ENCODE data around the gene FAM117A. TPM values are rescaled to one million over a fixed set of nuclear protein-coding genes. Genes with fewer than 3 reads are reported as not detected.

Gene FAM117A
- total and polyA plus RNA-seq, 2 of the 8 experiments (the other 6 are each of a cell fraction or from before 2014, with no cell fraction given): 28.4 to 45.7 TPM

DNA sequence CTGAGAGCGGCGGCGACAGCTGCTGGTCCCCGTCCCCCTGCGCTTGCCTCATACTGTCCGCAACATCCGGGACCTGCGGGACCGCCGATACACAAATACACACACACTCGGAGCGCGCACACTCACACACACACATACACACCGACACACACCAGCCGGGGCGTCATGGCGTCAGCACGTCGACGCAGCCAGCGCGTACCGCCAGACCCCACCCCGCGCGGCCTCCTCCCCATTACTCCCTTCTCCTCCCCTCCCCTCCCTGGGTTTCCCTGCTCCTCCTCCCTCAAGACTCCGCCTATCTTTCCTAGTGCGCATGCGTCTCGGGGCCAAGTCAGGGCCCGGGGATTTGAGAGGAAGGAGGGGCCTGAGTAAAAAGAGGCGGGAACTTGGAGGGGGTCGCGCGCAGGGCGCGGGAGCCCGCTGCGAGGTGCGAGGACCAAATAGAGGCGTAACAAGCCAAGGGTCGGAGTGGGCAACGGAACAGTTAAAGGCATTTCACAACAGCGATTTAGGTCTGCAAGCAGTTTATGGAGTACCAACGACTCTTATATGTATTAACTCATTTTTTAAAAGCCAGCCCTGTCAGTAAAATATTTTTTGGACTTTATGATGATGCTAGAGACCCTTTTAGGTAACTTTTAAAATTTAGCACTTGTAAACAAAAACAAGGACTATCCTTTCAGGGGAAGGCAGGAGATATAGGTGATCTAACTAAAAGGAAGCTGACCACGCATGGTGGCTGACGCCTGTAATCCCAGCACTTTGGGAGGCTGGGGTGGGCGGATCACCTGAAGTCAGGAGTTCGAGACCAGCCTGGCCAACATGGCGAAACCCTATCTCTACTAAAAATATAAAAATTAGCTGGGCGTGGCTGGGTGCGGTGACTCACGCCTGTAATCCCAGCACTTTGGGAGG is 85.7 kb downstream of the FAM117A start, which contains the start of gene SPOP (continued):
- TF ChIP-seq NRF1 (IDR thresholded peaks at IDR 0.05; ENCODE audit: low read depth, low read length) (peak; percentile 69), MAFK (IDR thresholded peaks at IDR 0.05; ENCODE audit: low read depth, low read length) (no peak), JUND (IDR thresholded peaks at IDR 0.05; ENCODE audit: low read length) (no peak), SIN3A (conservative IDR thresholded peaks at IDR 0.05 in 1 of 2, IDR thresholded peaks at IDR 0.05 in 1 of 2; ENCODE audit: low read depth in 1 of 2, low read length in 2 of 2) (peak in 1 of 2 experiments; percentile 47; a peak in 1 of 4 replicates), SIX5 (IDR thresholded peaks at IDR 0.05; ENCODE audit: low read depth, low read length) (no peak), YY1 (IDR thresholded peaks at IDR 0.05; ENCODE audit: low read depth, low read length) (peak; percentile 37; the same call in 1 of the 2 replicates), RBBP5 (IDR thresholded peaks at IDR 0.05; ENCODE audit: borderline replicate concordance, low read depth, low read length) (no peak), BRCA1 (IDR thresholded peaks at IDR 0.05; ENCODE audit: low read depth, low read length) (no peak), CREB1 (IDR thresholded peaks at IDR 0.05) (peak; percentile 94), JUN (IDR thresholded peaks at IDR 0.05; ENCODE audit: low read depth, low read length) (no peak), RNF2 (IDR thresholded peaks at IDR 0.05; ENCODE audit: borderline replicate concordance, low read depth, low read length, missing control alignments, poor library complexity, severe bottlenecking) (peak; percentile 79)
- TF ChIP-seq, protein P1, sequence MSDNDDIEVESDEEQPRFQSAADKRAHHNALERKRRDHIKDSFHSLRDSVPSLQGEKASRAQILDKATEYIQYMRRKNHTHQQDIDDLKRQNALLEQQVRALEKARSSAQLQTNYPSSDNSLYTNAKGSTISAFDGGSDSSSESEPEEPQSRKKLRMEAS (IDR thresholded peaks at IDR 0.05): peak; percentile 100
- TF ChIP-seq, protein P2, sequence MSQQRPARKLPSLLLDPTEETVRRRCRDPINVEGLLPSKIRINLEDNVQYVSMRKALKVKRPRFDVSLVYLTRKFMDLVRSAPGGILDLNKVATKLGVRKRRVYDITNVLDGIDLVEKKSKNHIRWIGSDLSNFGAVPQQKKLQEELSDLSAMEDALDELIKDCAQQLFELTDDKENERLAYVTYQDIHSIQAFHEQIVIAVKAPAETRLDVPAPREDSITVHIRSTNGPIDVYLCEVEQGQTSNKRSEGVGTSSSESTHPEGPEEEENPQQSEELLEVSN (IDR thresholded peaks at IDR 0.05): peak; percentile 100

Data from H1 (cell line).